Breast epithelium (tissue), 4 donors: ENCODE data around the gene WDR6. TPM values are rescaled to one million over a fixed set of nuclear protein-coding genes. Genes with fewer than 3 reads are reported as not detected.

Experiments used
- DNase-seq, 2 donors: peaks; one replicate each; pipeline ENCODE4 v3.0.0-alpha.2; 2019; ENCODE audit warnings: low spot score in 2 of 2
- H3K27ac ChIP-seq, 2 donors: fragments of 200-600 bp; sonication (generic) in 1 of 2; one replicate each; pipeline ENCODE4 v1.5.1; 2016 to 2019; ENCODE audit warnings: mild to moderate bottlenecking in 1 of 2
- H3K27me3 ChIP-seq, 2 donors: fragments of 200-600 bp; sonication (generic) in 1 of 2; one replicate each; pipeline versions ENCODE4 v1.5.1 to v1.6.0; 2017 to 2019; ENCODE audit warnings: control low read depth in 1 of 2, mild to moderate bottlenecking in 1 of 2
- H3K36me3 ChIP-seq: fragments of 200-600 bp; one replicate; pipeline ENCODE4 v1.5.1; 2019
- H3K4me1 ChIP-seq, 2 donors: fragments of 200-600 bp; sonication (generic); one replicate each; pipeline ENCODE4 v1.5.1; 2016 to 2019; ENCODE audit warnings: control low read depth in 1 of 2
- H3K4me3 ChIP-seq, 3 donors: fragments of 200-600 bp; sonication (generic); 1 replicate in 2 of 3; 2 replicates in 1 of 3; pipeline ENCODE4 v1.5.1; 2016 to 2019; ENCODE audit warnings: mild to moderate bottlenecking in 3 of 3, moderate library complexity in 2 of 3
- H3K9me3 ChIP-seq, 2 donors: fragments of 200-600 bp; sonication (generic) in 1 of 2; one replicate each; pipeline ENCODE4 v1.5.1; 2016 to 2019; ENCODE audit warnings: control low read depth in 1 of 2
- POLR2A ChIP-seq: fragments of 450-650 bp; IDR thresholded peaks from one replicate; pipeline ENCODE4 v1.6.1; 2016; ENCODE audit warnings: antibody characterized with exemption, mild to moderate bottlenecking, moderate library complexity
- POLR2AphosphoS5 ChIP-seq, 3 donors: sonication (generic); formaldehyde crosslinking; IDR thresholded peaks; one replicate each; pipeline ENCODE4 v1.6.1; 2017; ENCODE audit warnings: antibody characterized with exemption in 3 of 3
- intact Hi-C: fragments of 100-400 bp; cut with DNase I; formaldehyde crosslinking; loops from one replicate; pipeline ENCODE4 v1.15.1; 2023; ENCODE audit warnings: low total_unique reads
- total RNA-seq, 3 donors: library from RNA; depleted of rRNA; stranded (reverse); fragments of >200 nt; gene quantifications; one replicate each; pipeline ENCODE4 v1.1.0, GENCODE V29; 2016
- TF ChIP-seq, protein P1 (sequence below), 3 donors: fragments of 450-650 bp; IDR thresholded peaks; one replicate each; pipeline ENCODE4 v1.5.1; 2016 to 2017; ENCODE audit warnings: antibody characterized with exemption in 3 of 3, mild to moderate bottlenecking in 3 of 3, moderate library complexity in 3 of 3

Gene WDR6
- total RNA-seq, 3 donors from 2014 or later = 57.9 to 143 (median 135) TPM

DNA sequence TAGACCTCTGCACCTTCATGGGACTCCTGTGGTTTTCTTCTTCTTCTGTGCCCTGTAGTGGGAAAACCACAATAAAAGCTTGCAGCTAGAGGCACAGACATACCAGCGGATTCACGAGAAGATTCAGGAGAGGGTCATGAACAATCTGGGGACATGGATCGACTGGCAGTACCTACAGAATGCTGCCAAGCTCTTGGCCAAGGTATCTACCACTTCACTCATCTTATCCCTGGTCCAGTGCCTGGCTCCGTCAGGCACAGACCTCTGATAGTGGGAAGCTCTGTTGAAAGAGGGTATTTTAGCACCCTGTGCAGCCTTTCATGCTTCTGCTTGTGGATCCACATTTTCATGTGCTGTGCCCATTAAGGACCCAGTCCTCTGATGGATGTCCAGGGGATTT lies 26.9 kb upstream of the WDR6 start:
- no peaks in the 10 kb centered on the region for H3K36me3 ChIP-seq
- H3K4me1 ChIP-seq = no peaks in the 10 kb centered on the region
- no peaks in the 10 kb centered on the region for H3K27me3 ChIP-seq
- H3K4me3 ChIP-seq = no peak overlapping the region
- DNase-seq = no peak
- H3K27ac ChIP-seq = no peak overlapping the region
- no peaks in the 10 kb centered on the region for H3K9me3 ChIP-seq
- intact Hi-C loops = no loop called here
- TF ChIP-seq POLR2A (no peak), POLR2AphosphoS5 (IDR thresholded peaks at IDR 0.05) (no peak)
- TF ChIP-seq, protein P1, sequence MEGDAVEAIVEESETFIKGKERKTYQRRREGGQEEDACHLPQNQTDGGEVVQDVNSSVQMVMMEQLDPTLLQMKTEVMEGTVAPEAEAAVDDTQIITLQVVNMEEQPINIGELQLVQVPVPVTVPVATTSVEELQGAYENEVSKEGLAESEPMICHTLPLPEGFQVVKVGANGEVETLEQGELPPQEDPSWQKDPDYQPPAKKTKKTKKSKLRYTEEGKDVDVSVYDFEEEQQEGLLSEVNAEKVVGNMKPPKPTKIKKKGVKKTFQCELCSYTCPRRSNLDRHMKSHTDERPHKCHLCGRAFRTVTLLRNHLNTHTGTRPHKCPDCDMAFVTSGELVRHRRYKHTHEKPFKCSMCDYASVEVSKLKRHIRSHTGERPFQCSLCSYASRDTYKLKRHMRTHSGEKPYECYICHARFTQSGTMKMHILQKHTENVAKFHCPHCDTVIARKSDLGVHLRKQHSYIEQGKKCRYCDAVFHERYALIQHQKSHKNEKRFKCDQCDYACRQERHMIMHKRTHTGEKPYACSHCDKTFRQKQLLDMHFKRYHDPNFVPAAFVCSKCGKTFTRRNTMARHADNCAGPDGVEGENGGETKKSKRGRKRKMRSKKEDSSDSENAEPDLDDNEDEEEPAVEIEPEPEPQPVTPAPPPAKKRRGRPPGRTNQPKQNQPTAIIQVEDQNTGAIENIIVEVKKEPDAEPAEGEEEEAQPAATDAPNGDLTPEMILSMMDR (IDR thresholded peaks at IDR 0.05) = no peak

DNA sequence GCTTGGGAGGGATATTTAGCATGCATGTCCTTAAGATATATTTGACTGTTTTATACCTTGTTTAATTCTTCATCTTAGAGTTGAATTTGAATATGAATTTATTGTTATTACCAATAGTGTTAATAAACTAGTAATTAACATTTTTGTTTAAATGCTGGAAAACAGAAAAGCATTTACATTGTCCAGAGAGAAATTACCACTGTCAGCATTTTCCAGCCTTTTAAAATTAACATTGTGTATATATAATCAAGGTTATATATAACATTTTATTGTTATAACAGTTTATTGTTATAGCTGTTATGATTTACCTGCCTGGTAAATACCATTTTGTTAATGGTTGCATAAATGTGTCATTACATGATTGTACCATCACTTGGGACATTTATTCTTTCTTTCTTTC lies 25.2 kb upstream of the WDR6 start:
- no peaks in the 10 kb centered on the region for H3K36me3 ChIP-seq
- no peaks in the 10 kb centered on the region for H3K27me3 ChIP-seq
- no peak overlapping the region for H3K27ac ChIP-seq
- intact Hi-C loops = no loop called here
- H3K4me3 ChIP-seq = no peak overlapping the region
- H3K4me1 ChIP-seq = no peaks in the 10 kb centered on the region
- TF ChIP-seq POLR2A (no peak), POLR2AphosphoS5 (IDR thresholded peaks at IDR 0.05) (no peak)
- H3K9me3 ChIP-seq = no peaks in the 10 kb centered on the region
- no peak for DNase-seq

DNA sequence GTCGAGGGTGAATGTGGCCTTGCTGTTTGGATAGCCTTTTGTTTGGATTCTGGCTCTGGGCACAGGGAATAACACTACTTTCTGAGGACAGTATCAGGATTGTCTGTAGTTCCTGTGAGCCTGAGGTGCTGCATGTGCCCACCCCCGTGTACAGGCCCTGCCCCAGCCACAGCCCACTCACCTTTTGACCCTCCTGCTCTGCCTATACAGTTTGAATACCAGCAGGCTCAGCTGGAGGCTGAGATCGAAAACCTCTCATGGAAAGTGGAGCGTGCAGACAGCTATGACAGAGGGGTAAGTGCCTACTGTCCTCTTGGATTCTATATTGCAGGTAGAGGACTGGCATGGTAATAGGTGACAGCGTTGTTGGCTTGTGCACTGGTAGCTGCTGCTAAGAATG lies 24.5 kb upstream of the WDR6 start:
- no peaks in the 10 kb centered on the region for H3K36me3 ChIP-seq
- DNase-seq = no peak
- TF ChIP-seq, protein P1 (IDR thresholded peaks at IDR 0.05) = no peak
- TF ChIP-seq POLR2AphosphoS5 (IDR thresholded peaks at IDR 0.05) (no peak), POLR2A (no peak)
- H3K4me3 ChIP-seq = no peak overlapping the region
- H3K4me1 ChIP-seq = no peaks in the 10 kb centered on the region
- H3K27ac ChIP-seq = no peak overlapping the region
- H3K9me3 ChIP-seq = no peaks in the 10 kb centered on the region
- intact Hi-C loops = no loop called here
- H3K27me3 ChIP-seq = no peaks in the 10 kb centered on the region

DNA sequence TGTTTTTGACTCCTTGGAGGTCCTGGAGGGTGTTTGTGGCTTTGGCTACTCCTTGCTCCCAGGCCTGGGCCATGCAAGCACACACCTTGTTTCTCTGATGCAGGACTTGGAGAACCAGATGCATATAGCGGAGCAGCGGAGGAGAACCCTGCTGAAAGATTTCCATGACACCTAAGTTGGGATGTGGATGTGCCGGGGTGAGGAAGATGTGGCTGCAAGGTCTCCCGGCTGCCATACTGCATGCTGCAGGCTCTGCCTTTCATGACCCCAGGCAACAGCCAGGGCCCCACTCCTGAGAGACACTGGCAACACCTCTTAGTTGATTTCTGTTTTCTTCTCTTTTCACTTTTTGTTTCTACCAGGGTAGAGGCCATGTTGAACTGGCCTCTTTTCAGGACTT lies 24.1 kb upstream of the WDR6 start:
- H3K9me3 ChIP-seq = no peaks in the 10 kb centered on the region
- H3K4me1 ChIP-seq = no peaks in the 10 kb centered on the region
- H3K36me3 ChIP-seq = no peaks in the 10 kb centered on the region
- H3K27me3 ChIP-seq = no peaks in the 10 kb centered on the region
- TF ChIP-seq POLR2AphosphoS5 (IDR thresholded peaks at IDR 0.05) (no peak), POLR2A (no peak)
- TF ChIP-seq, protein P1 (IDR thresholded peaks at IDR 0.05) = no peak
- intact Hi-C loops = no loop called here
- no peak overlapping the region for H3K4me3 ChIP-seq
- no peak for DNase-seq
- no peak overlapping the region for H3K27ac ChIP-seq

DNA sequence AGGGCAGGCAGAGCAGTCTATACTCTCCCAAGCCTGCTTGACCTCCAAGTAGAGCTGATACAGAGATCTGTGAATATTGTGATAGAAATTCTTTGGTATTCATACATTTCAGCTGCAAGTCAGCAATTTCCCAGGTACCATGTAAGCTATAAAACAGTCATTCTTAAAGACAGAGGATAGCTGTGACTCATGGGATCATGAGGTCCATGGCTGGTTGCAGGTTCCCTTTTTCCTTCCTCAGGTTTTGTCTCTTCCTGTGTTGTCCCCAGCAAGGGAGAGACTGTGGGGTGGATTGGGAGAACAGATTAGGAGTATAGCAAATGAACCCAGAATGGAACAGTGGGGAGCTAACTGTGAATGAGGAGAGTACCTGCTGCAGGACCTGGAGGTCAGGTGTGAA lies 22.5 kb upstream of the WDR6 start:
- intact Hi-C loops = no loop called here
- TF ChIP-seq, protein P1 (IDR thresholded peaks at IDR 0.05) = no peak
- TF ChIP-seq POLR2A = no peak
- TF ChIP-seq POLR2AphosphoS5 (IDR thresholded peaks at IDR 0.05) = no peak
- H3K27me3 ChIP-seq = no peaks in the 10 kb centered on the region
- no peak overlapping the region for H3K4me3 ChIP-seq
- no peak overlapping the region for H3K27ac ChIP-seq
- H3K4me1 ChIP-seq = peaks cover 5 to 7% of the 10 kb centered on the region in 2 donors
- H3K36me3 ChIP-seq = no peaks in the 10 kb centered on the region
- no peaks in the 10 kb centered on the region for H3K9me3 ChIP-seq
- DNase-seq = no peak

DNA sequence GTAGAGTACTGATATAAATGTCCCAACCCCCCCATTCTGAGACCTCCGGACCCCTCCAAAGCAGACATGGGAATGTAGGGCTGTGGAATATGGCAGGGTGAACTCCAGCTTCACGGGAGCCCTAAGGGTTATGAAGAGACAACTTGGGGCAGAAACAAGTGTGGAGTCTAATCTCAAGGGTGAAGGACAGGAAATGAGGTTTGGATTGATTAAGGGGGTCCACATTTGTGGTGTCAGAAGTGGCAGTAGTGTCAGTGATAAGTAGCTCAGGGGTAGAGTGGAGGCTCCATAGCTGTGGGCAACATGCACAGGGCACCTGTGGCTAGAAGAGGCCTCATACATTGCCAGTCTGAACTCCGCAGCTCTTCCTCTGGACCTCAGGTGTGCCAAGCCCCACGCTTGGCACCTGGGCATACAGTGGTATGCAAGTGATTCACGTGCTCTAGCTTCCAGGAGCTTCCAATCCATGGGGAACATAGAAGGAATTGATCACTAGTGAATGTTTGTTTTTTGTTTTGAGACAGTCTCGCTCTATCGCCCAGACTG lies 21.3 kb upstream of the WDR6 start:
- Histone ChIP-seq H3K4me3 (no peak overlapping the region), H3K36me3 (no peaks in the 10 kb centered on the region), H3K9me3 (no peaks in the 10 kb centered on the region), H3K4me1 (peaks cover 5 to 7% of the 10 kb centered on the region in 2 donors), H3K27ac (no peak overlapping the region), H3K27me3 (no peaks in the 10 kb centered on the region)
- intact Hi-C loops = no loop called here
- TF ChIP-seq POLR2AphosphoS5 (IDR thresholded peaks at IDR 0.05) = no peak
- no peak for TF ChIP-seq POLR2A
- TF ChIP-seq, protein P1 (IDR thresholded peaks at IDR 0.05) = no peak
- DNase-seq = no peak
